Endodermal cell (in vitro differentiated cells): ENCODE results near the gene TRIP4. TPM values are rescaled to one million over a fixed set of nuclear protein-coding genes. Genes with fewer than 3 reads are reported as not detected.
A peak's percentile ranks its signal among the peaks of the same experiment; 100 is the strongest.

Source experiments
- DNase-seq: peaks from one replicate; pipeline ENCODE4 v3.0.0-alpha.2; 2017
- H3K27ac ChIP-seq: 2 replicates; pipeline ENCODE4 v1.5.1; 2013; ENCODE audit warnings: mild to moderate bottlenecking, low read depth, low read length, moderate library complexity
- H3K27me3 ChIP-seq: 2 replicates; pipeline ENCODE4 v1.6.1; 2013; ENCODE audit warnings: mild to moderate bottlenecking, low read length, moderate library complexity; ENCODE audit not compliant: insufficient read depth, control insufficient read depth, poor library complexity, severe bottlenecking
- H3K36me3 ChIP-seq: 2 replicates; pipeline ENCODE4 v1.7.0; 2013; ENCODE audit warnings: mild to moderate bottlenecking, low read length, moderate library complexity; ENCODE audit not compliant: control insufficient read depth, insufficient read depth
- H3K4me1 ChIP-seq: one replicate; pipeline ENCODE4 v1.7.0; 2013; ENCODE audit warnings: low read length; ENCODE audit not compliant: control insufficient read depth, insufficient read depth
- H3K4me3 ChIP-seq: 2 replicates; pipeline ENCODE4 v1.5.1; 2013; ENCODE audit warnings: mild to moderate bottlenecking, low read length, moderate library complexity
- H3K9ac ChIP-seq: 2 replicates; pipeline ENCODE4 v1.6.1; 2013; ENCODE audit warnings: mild to moderate bottlenecking, low read length, moderate library complexity; ENCODE audit not compliant: poor library complexity, severe bottlenecking; ENCODE audit errors: extremely low read depth
- H3K9me3 ChIP-seq: 2 replicates; pipeline ENCODE4 v1.6.1; 2013; ENCODE audit warnings: mild to moderate bottlenecking, low read length, moderate library complexity; ENCODE audit not compliant: control insufficient read depth
- H3K27ac Mint-ChIP-seq: 2 replicates; pipeline ENCODE4 v1.8.0; 2020; ENCODE audit warnings: mixed read lengths
- H3K27me3 Mint-ChIP-seq: 2 replicates; pipeline ENCODE4 v1.8.0; 2021; ENCODE audit warnings: mild to moderate bottlenecking, mixed read lengths; ENCODE audit not compliant: insufficient read depth
- H3K36me3 Mint-ChIP-seq: 2 replicates; pipeline ENCODE4 v1.8.0; 2020; ENCODE audit warnings: low read depth, mixed read lengths
- H3K4me1 Mint-ChIP-seq: 2 replicates; pipeline ENCODE4 v1.8.0; 2020; ENCODE audit warnings: mixed read lengths
- H3K4me3 Mint-ChIP-seq: 2 replicates; pipeline ENCODE4 v1.8.0; 2020; ENCODE audit warnings: mild to moderate bottlenecking, moderate library complexity, mixed read lengths
- H3K9me3 Mint-ChIP-seq: 2 replicates; pipeline ENCODE4 v1.8.0; 2020; ENCODE audit warnings: mild to moderate bottlenecking, mixed read lengths
- WGBS, 2 experiments: methylation state at CpG; one replicate each; pipeline versions ENCODE4 v1.1.5 to v1.1.7; 2013; ENCODE audit warnings: missing lambda C conversion rate in 2 of 2, mixed read lengths in 1 of 2; ENCODE audit not compliant: insufficient coverage in 1 of 2, insufficient read length in 1 of 2; 5-methylcytosine and 5-hydroxymethylcytosine counted together
- total RNA-seq, 2 donors: library from RNA; stranded (reverse); fragmentation: NEBNext Ultra II Directional in 1 of 2; extraction: Animal tissue kit (Norgen Biotek cat#: 25700) in 1 of 2; gene quantifications; 2 replicates in 1 of 2; 3 replicates in 1 of 2; pipeline ENCODE4 v1.2.1, GENCODE V29; 2021
- TF ChIP-seq, protein P1 (sequence below): fragments of 200-600 bp; sonication (generic); conservative IDR thresholded peaks from 2 replicates; pipeline ENCODE4 v1.5.0; 2021; ENCODE audit warnings: antibody characterized with exemption, mild to moderate bottlenecking

TRIP4 gene
- total RNA-seq, 2 donors from 2014 or later = 26.5 to 29.1 TPM

DNA sequence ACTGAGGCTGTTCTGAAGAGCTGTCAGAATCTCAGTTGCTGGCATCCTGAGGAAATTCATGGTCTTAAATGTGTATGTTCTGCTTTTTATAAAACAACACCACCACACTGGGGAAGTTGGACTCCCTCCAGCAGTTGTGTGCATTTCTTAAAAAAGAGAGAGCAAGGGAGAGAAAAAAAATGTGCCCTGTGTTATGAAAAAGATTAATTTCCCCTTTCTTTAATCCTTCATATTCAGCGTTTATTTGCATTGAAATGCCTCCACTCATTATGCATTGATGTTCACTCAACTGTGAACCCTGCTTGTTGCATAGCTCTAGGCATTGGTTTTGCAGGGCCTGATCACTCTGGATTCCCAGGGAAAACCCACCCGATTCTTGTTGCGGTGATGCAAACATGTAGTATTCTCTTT is 68.3 kb downstream of the TRIP4 start:
- Mint-ChIP-seq H3K4me3 (no peak overlapping the region), H3K27me3 (no peaks in the 10 kb centered on the region)
- H3K4me1 ChIP-seq = peaks cover 18% of the 10 kb centered on the region

DNA sequence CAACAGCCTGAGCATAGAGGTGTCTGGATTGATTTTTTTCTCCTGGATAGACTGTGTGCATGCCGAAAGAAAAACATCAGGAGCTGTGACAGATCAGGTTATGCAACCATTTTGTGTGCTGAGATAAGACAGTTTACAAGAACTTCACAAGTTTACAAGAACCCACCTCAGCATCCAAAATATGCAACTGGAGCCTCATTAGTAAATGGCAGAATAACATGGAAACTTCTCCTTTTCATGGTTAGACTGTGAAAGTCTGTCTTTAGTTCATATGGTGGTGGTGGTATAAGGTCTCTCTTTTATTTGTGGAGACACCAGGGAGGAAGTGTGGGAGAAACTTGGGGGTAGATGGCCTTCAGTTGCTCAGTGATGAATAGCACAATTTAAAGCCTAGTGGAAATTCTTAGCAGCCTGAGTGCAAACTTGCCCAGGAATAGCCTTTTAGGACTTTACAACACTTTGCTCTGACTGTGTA is 69.0 kb downstream of the TRIP4 start:
- H3K9me3 ChIP-seq = no peaks in the 10 kb centered on the region
- Mint-ChIP-seq H3K27ac (no peak overlapping the region), H3K9me3 (no peaks in the 10 kb centered on the region), H3K4me3 (no peak overlapping the region), H3K36me3 (peaks cover 23% of the 10 kb centered on the region), H3K4me1 (peaks cover 51% of the 10 kb centered on the region), H3K27me3 (no peaks in the 10 kb centered on the region)
- H3K4me3 ChIP-seq = no peak overlapping the region
- 100% methylated on average over 1 of the region's 1 CpG for WGBS, 2 experiments
- H3K27ac ChIP-seq = peak overlapping the region; percentile 78
- no peaks in the 10 kb centered on the region for H3K27me3 ChIP-seq
- no peak for DNase-seq
- peaks cover 21% of the 10 kb centered on the region for H3K36me3 ChIP-seq
- H3K9ac ChIP-seq = no peak overlapping the region
- TF ChIP-seq, protein P1, sequence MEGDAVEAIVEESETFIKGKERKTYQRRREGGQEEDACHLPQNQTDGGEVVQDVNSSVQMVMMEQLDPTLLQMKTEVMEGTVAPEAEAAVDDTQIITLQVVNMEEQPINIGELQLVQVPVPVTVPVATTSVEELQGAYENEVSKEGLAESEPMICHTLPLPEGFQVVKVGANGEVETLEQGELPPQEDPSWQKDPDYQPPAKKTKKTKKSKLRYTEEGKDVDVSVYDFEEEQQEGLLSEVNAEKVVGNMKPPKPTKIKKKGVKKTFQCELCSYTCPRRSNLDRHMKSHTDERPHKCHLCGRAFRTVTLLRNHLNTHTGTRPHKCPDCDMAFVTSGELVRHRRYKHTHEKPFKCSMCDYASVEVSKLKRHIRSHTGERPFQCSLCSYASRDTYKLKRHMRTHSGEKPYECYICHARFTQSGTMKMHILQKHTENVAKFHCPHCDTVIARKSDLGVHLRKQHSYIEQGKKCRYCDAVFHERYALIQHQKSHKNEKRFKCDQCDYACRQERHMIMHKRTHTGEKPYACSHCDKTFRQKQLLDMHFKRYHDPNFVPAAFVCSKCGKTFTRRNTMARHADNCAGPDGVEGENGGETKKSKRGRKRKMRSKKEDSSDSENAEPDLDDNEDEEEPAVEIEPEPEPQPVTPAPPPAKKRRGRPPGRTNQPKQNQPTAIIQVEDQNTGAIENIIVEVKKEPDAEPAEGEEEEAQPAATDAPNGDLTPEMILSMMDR = no peak
- peaks cover 18% of the 10 kb centered on the region for H3K4me1 ChIP-seq

More for the DNA sequence above, 68.3 kb downstream of the TRIP4 start:
- H3K9ac ChIP-seq = no peak overlapping the region
- Mint-ChIP-seq H3K4me1 (peaks cover 48% of the 10 kb centered on the region), H3K36me3 (peaks cover 23% of the 10 kb centered on the region), H3K27ac (no peak overlapping the region), H3K9me3 (no peaks in the 10 kb centered on the region)
- no peak overlapping the region for H3K4me3 ChIP-seq
- H3K27me3 ChIP-seq = no peaks in the 10 kb centered on the region
- no peak for DNase-seq
- TF ChIP-seq, protein P1 = no peak
- no peaks in the 10 kb centered on the region for H3K9me3 ChIP-seq
- peaks cover 21% of the 10 kb centered on the region for H3K36me3 ChIP-seq
- WGBS, 2 experiments = 81 to 93% methylated on average over 2 to 3 of the region's 3 CpGs
- peak overlapping the region; percentile 78 for H3K27ac ChIP-seq

DNA sequence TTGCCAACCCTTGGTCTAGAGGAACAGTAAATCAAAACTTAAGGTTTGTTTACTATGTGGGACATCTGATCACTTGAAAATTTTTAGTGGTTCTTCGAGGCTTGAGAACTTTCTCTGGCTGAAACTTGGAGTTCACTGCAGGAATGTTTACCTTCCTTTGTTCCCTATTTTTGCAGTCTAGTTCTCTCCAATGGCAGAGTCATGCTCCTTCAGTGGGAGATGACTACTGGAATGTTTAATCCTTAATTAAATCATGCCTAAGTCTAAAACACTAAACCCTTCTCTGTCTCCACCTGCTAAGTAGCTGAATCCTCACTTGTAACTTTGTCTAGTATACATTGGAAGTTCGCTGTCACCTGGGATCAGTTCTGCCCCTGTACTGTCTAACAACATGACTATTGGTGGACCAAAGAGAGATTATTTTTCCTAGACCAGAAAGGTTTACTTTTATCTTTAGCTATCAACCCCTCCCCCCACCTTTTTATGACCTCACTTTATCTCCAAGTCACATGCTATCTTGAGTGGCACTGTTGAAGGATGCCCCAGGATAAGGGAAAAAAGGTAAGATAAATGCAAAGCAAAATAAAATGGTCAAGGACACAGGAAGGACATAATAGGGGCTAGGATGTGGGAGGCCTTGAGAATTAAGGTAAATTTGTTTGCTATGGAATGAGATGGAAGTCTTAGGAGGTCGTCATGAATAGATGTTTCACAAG is 71.6 kb downstream of the TRIP4 start:
- no peak overlapping the region for H3K27ac Mint-ChIP-seq
- H3K4me3 ChIP-seq = peak overlapping the region; percentile 25

More for the DNA sequence above, 71.6 kb downstream of the TRIP4 start:
- peaks cover 19% of the 10 kb centered on the region for H3K36me3 Mint-ChIP-seq
- DNase-seq = no peak
- H3K9me3 Mint-ChIP-seq = no peaks in the 10 kb centered on the region
- H3K27me3 Mint-ChIP-seq = no peaks in the 10 kb centered on the region
- Histone ChIP-seq H3K36me3 (peaks cover 21% of the 10 kb centered on the region), H3K4me1 (peaks cover 22% of the 10 kb centered on the region), H3K27me3 (no peaks in the 10 kb centered on the region), H3K27ac (no peak overlapping the region), H3K9me3 (no peaks in the 10 kb centered on the region), H3K9ac (no peak overlapping the region)
- 82 to 90% methylated on average over 3 of the region's 3 CpGs for WGBS, 2 experiments
- TF ChIP-seq, protein P1 = no peak
- peak overlapping the region; percentile 78 for H3K4me3 Mint-ChIP-seq
- H3K4me1 Mint-ChIP-seq = peaks cover 57% of the 10 kb centered on the region
